DMS153 (cell line): ENCODE data around the gene KRT38.

ENCODE experiments used
- DNase-seq: peaks from one replicate; lab custom pipeline; 2025; lab: John Stamatoyannopoulos, UW

Gene KRT38

DNA sequence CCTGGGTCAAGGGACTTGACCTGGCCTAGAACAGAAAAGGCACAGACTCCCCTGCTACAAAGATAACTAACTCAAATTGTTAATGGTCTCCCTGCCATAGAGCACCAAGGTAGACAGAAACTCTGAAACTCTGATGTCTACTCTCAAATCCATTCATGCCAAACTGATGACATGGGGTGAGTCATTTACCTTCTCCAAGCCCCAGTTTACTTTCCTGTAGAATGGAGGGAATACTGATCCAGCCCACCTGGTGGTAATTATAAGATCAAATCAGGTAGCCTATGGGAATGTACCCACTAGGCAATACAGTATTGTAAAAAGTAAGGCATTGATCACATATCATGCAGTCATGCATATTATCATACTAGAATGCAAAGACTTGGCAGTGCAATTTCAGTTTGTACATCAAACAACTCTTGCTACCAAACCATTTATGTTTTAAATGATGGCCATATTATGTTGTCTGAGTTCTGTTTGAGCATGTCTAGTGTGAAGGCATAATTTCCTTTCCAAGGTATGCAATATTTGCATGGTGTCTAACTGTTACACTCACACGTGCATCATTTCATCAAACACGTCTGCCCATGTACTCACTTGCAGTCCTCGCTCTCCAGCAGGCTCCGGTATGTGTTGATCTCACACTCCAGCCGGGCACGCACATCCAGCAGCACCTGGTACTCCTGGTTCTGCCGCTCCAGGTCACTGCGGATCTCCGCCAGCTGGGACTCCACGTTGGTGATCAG is 46.4 kb downstream of the KRT38 start:
- DNase-seq, result no peak

DNA sequence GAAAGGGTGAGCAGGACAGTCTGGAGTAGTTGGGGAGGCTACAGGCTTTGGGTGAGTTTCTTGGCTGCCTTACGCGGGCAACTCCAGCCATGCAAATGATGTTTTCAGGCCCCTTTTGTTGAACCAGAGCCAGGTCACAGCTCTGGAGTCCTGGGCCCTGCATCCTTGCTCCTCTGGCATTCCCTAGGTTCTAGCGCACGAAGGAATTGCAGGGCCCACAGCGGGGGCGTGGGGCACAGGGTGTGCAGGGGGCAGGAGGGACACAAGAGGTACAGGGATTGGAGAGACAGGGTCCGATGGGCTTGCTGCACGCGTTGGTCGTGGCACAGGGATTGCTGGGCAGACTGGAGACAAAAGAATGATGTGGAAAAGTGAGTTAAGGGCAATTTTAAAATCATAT is 47.0 kb downstream of the KRT38 start:
- no peak for DNase-seq

DNA sequence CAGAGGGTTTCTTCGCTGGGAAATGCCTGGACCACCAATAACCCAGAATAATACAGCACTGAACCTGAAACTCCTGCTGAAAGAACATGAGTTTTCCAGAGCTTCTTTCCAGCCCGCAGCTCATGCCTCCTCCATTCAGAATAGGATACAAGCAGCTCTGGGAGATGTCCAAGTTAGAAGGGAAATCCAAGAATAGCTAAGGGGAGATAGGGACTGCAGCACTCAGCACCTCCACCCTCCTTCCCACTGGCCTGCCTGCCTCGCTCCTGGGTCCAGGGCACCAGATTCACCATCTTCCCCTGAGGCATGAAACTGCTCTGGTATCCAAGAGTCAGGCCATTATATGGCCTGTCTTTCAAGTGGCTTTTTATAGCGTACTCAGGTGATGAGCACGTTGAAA is 47.5 kb downstream of the KRT38 start:
- DNase-seq, result no peak

DNA sequence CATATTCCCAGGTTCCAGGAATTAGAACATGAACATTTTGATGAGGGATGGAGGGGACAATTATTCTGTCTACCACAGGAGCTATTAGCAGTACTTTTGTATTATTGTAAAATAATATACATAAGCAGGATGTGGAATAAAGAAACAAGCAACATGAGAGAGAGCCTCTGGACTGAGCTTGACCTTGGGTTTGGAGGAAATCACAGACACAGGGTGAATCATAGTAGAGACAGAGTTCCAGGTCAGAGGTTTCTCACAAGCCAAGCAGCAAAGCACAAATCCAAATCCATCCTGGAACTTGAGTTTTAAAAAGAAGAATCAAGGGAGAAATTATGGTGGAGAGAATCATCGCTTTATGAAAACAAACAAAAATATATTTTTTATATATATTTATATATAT is 48.5 kb downstream of the KRT38 start:
- no peak for DNase-seq

DNA sequence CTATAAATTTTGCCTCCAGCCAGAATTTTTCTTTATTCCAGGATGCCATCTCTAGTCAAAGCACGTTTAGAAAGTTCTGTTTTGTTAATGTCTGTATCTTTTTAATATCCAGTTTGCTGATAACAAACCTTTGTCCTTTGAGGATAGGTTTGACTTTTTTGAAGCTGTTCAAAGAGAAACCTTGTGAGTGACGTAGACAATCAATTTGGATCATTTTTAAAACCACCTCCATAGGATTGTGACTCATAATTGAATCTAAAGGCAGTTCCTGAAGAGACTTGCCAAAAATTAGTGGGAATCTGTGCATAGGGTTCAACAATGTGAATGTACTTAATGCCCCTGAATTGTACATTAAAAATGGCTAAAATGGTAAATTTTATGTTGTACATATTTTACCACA is 49.2 kb downstream of the KRT38 start:
- DNase-seq, result no peak

DNA sequence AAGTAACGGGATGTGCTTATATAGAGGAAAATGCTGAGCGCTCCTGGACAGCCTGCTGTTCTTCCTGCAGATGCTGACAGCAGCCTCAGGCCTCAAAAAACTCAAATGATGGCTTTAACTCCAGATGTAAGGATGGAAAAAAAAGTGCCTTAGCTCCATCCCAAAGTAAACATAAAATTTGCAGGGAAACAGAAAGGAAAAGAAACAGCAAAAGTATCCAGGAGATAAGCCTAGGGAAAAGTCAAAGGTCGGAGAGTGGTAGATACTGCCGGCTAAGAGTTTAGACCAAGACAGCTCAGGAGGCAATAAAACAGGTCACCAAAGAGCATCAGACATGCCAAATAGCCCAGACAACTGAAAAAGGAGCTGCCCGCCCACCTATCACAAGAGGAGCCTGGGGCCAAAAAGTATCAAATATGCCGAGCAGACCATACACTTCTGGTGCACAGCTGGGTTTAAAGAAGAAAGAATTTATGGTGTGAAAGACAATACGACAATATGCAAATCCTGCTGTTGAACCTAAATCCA is 50.3 kb downstream of the KRT38 start:
- DNase-seq, result no peak

DNA sequence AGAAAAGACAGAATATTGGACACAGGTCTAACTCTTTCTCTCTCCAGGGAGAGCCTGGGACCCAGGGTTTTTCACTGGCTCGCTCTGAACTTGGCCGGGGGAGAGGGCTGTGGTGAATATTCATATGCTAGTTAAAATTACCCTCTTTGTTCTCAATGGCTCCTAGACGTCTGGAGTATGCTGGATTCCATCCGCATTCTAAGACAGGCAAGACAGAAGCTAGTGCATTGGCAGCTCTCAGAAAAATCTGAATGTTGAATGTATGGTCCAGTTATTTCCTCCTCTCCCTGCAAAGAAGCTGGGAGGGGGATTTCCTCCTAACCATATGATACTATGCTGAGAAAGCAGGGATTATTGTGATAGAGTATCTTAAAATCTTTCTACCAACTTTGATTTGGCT is 53.1 kb downstream of the KRT38 start:
- DNase-seq, result no peak

DNA sequence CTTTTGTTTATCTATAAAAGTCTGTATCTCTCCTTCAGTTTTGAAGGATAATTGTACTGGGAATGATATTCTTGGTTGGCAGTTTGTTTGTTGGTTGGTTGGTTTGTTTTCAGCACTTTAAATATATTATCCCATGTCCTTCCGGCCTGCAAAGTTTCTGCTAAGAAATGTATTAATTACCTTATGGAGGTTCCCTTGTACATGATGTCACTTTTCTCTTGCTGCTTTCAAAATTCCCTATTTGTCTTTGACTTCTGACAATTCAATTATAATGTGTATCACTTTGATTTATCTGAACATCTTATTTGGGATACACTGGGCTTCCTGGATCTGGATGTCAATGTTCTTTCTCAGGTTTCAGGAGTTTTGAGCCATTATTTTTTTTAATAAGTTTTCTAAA is 54.6 kb downstream of the KRT38 start:
- no peak for DNase-seq
